SK-N-SH (cell line): Measurements from ENCODE around the gene G2E3. TPM values are rescaled to one million over a fixed set of nuclear protein-coding genes. Genes with fewer than 3 reads are reported as not detected.

Experiments used
- CTCF ChIA-PET: fragments of 300-600, 350-600 bp; formaldehyde crosslinking; extraction: SDS; loops from one replicate; lab custom pipeline; 2021; lab: Yijun Ruan, JAX
- POLR2A ChIA-PET: fragments of 350-600 bp; sonication (Branson Sonifier 250); formaldehyde crosslinking; extraction: SDS; loops from one replicate; lab custom pipeline; 2020; ENCODE audit warnings: antibody characterized with exemption, inconsistent platforms; lab: Yijun Ruan, JAX
- DNase-seq: peaks from one replicate; pipeline ENCODE4 v3.0.0; 2012
- H2AFZ ChIP-seq: fragments of 200-600 bp; sonication (generic); 2 replicates; pipeline ENCODE4 v1.8.1; 2016; ENCODE audit warnings: antibody characterized with exemption, mild to moderate bottlenecking, low read depth
- H3F3A ChIP-seq: fragments of 200-600 bp; sonication (generic); replicated peaks from 2 replicates; pipeline ENCODE3; 2016; ENCODE audit warnings: antibody characterized with exemption, mild to moderate bottlenecking; ENCODE audit not compliant: insufficient read depth
- H3K27ac ChIP-seq, 2 experiments: fragments of 200-500 bp in 1 of 2; fragments of 200-600 bp in 1 of 2; sonication (Bioruptor generic) in 1 of 2; sonication (generic), shearing (Covaris generic) in 1 of 2; 2 replicates each; pipeline versions ENCODE4 v1.5.1 to v1.6.1; 2014 to 2016; ENCODE audit warnings: low read depth in 2 of 2, inconsistent platforms in 1 of 2, low read length in 1 of 2, mild to moderate bottlenecking in 1 of 2, mixed read lengths in 1 of 2
- H3K27me3 ChIP-seq: fragments of 200-600 bp; sonication (generic), shearing (Covaris generic); 2 replicates; pipeline ENCODE4 v1.6.1; 2016; ENCODE audit warnings: mixed run types; ENCODE audit not compliant: insufficient read depth
- H3K36me3 ChIP-seq, 2 experiments: fragments of 200-500 bp in 1 of 2; fragments of 200-600 bp in 1 of 2; sonication (Bioruptor generic) in 1 of 2; sonication (generic) in 1 of 2; replicated peaks in 1 of 2; 2 replicates each; pipeline versions ENCODE3 to v1.5.1; 2014 to 2016; ENCODE audit warnings: low read length in 1 of 2, mild to moderate bottlenecking in 1 of 2; ENCODE audit not compliant: insufficient read depth in 2 of 2, control insufficient read depth in 1 of 2
- H3K4me1 ChIP-seq, 2 experiments: fragments of 200-500 bp in 1 of 2; fragments of 200-600 bp in 1 of 2; sonication (Bioruptor generic) in 1 of 2; sonication (generic), shearing (Covaris generic) in 1 of 2; 2 replicates each; pipeline versions ENCODE4 v1.5.1 to v1.6.1; 2014 to 2016; ENCODE audit warnings: low read depth in 1 of 2, low read length in 1 of 2, mixed run types in 1 of 2; ENCODE audit not compliant: insufficient read depth in 2 of 2, control insufficient read depth in 1 of 2
- H3K4me2 ChIP-seq: fragments of 200-600 bp; sonication (generic), shearing (Covaris generic); 2 replicates; pipeline ENCODE4 v1.6.1; 2017; ENCODE audit warnings: mixed run types
- H3K4me3 ChIP-seq, 2 experiments: fragments of 200-500 bp in 1 of 2; fragments of 200-600 bp in 1 of 2; sonication (Bioruptor generic) in 1 of 2; sonication (generic), shearing (Covaris generic) in 1 of 2; 2 replicates each; pipeline versions ENCODE4 v1.5.1 to v1.8.1; 2014 to 2016; ENCODE audit warnings: low read depth in 2 of 2, inconsistent platforms in 1 of 2, low read length in 1 of 2, mild to moderate bottlenecking in 1 of 2, mixed read lengths in 1 of 2, moderate library complexity in 1 of 2
- H3K79me2 ChIP-seq: fragments of 200-600 bp; sonication (generic); 2 replicates; pipeline ENCODE4 v1.8.1; 2017; ENCODE audit warnings: mild to moderate bottlenecking; ENCODE audit not compliant: insufficient read depth
- H3K9ac ChIP-seq: fragments of 200-600 bp; sonication (generic); 2 replicates; pipeline ENCODE4 v1.6.1; 2017; ENCODE audit warnings: mixed run types
- H3K9me2 ChIP-seq: fragments of 200-600 bp; sonication (generic); 2 replicates; pipeline ENCODE4 v1.6.1; 2017; ENCODE audit warnings: mixed run types
- H3K9me3 ChIP-seq: fragments of 200-600 bp; sonication (generic); 2 replicates; pipeline ENCODE4 v1.6.1; 2017; ENCODE audit warnings: mixed run types, mild to moderate bottlenecking, moderate library complexity
- H4K20me1 ChIP-seq: fragments of 200-600 bp; sonication (generic); 2 replicates; pipeline ENCODE4 v1.6.1; 2017; ENCODE audit warnings: mild to moderate bottlenecking, mixed run types; ENCODE audit not compliant: insufficient read depth
- CHD2 ChIP-seq: fragments of 150-350 bp; IDR thresholded peaks from 2 replicates; pipeline ENCODE4 v1.6.1; 2018; ENCODE audit warnings: low read length; ENCODE audit not compliant: partially characterized antibody
- CTCF ChIP-seq: fragments of 200-600 bp; sonication (generic); IDR thresholded peaks from 2 replicates; pipeline ENCODE4 v1.6.1; 2017; ENCODE audit warnings: antibody characterized with exemption, mild to moderate bottlenecking, moderate library complexity
- ELF1 ChIP-seq: IDR thresholded peaks from 2 replicates; pipeline ENCODE4 v1.4.0; 2012
- NFIC ChIP-seq: IDR thresholded peaks from 2 replicates; pipeline ENCODE4 v1.4.0; 2012; ENCODE audit warnings: borderline replicate concordance
- NRF1 ChIP-seq: IDR thresholded peaks from 2 replicates; pipeline ENCODE4 v1.6.1; 2012; ENCODE audit warnings: low read depth, mild to moderate bottlenecking, low read length
- POLR2AphosphoS5 ChIP-seq: IDR thresholded peaks from 2 replicates; pipeline ENCODE4 v1.6.1; 2012; ENCODE audit warnings: low read depth, low read length
- RAD21 ChIP-seq: IDR thresholded peaks from 2 replicates; pipeline ENCODE4 v1.6.1; 2012; ENCODE audit warnings: mild to moderate bottlenecking, low read length
- TEAD4 ChIP-seq: IDR thresholded peaks from 2 replicates; pipeline ENCODE4 v1.4.0; 2012; ENCODE audit warnings: mild to moderate bottlenecking, borderline replicate concordance; ENCODE audit not compliant: insufficient read depth
- WGBS: methylation state at CpG from one replicate; pipeline ENCODE4 v1.1.6; 2017; ENCODE audit warnings: low lambda C conversion rate; 5-methylcytosine and 5-hydroxymethylcytosine counted together
- polyA plus RNA-seq, 3 experiments: library from polyadenylated mRNA; depleted of rRNA; stranded (reverse); fragments of >200 nt; gene quantifications; 2 replicates each; pipeline ENCODE4 v1.2.3, GENCODE V29; 2012

G2E3 gene
- polyA plus RNA-seq, 1 of the 3 experiments (the other 2 are of a cell fraction) = 2.9 TPM

GRCh38 chr14:30608533-30609006 is 49.6 kb downstream of the G2E3 start:
- H3K9me3 ChIP-seq = no peaks in the 10 kb centered on the region
- peaks cover 10% of the 10 kb centered on the region; the same call in 1 of the 2 replicates for H3K79me2 ChIP-seq
- H3K9me2 ChIP-seq = no peaks in the 10 kb centered on the region
- H4K20me1 ChIP-seq = no peaks in the 10 kb centered on the region
- peaks cover 54 to 60% of the 10 kb centered on the region in 2 experiments for H3K36me3 ChIP-seq
- POLR2A ChIA-PET = no interaction called here
- 67% methylated on average over 5 of the region's 5 CpGs for WGBS
- no peak overlapping the region for H3K9ac ChIP-seq
- peak overlapping the region in 1 of 2 experiments; percentile 11; a peak in 1 of 4 replicates for H3K27ac ChIP-seq
- H3K27me3 ChIP-seq = no peaks in the 10 kb centered on the region
- CTCF ChIA-PET = interaction anchor here (0.7 to 1.3 kb wide), 2 partner anchors 13 to 417 kb away, joined by 3 read pairs; partner anchors contain the start of genes AP4S1 and SCFD1
- TF ChIP-seq ELF1 = no peak
- no peak for TF ChIP-seq TEAD4
- TF ChIP-seq POLR2AphosphoS5 = no peak
- TF ChIP-seq CTCF = peak; percentile 24; the same call in 1 of the 2 replicates
- no peak for TF ChIP-seq CHD2
- no peak for TF ChIP-seq RAD21
- TF ChIP-seq NRF1 = no peak
- DNase-seq = no peak
- peaks cover 8 to 11% of the 10 kb centered on the region in 2 experiments; a peak in 3 of 4 replicates for H3K4me1 ChIP-seq
- H3K4me2 ChIP-seq = no peak overlapping the region
- peaks cover 26% of the 10 kb centered on the region for H3F3A ChIP-seq
- no peak overlapping the region for H3K4me3 ChIP-seq
- no peak overlapping the region for H2AFZ ChIP-seq

GRCh38 chr14:30610787-30611343 is 51.9 kb downstream of the G2E3 start:
- TF ChIP-seq RAD21 = peak; percentile 57
- peak; percentile 75 for TF ChIP-seq NFIC
- no peak for TF ChIP-seq CHD2
- TF ChIP-seq CTCF = peak; percentile 51; the same call in 1 of the 2 replicates
- H2AFZ ChIP-seq = no peak overlapping the region
- peaks cover 8 to 11% of the 10 kb centered on the region in 2 experiments; a peak in 3 of 4 replicates for H3K4me1 ChIP-seq
- H3K27ac ChIP-seq = peak overlapping the region; percentile 23 to 68
- H3K79me2 ChIP-seq = peaks cover 13% of the 10 kb centered on the region; the same call in 1 of the 2 replicates
- ChIA-PET POLR2A (no interaction called here), CTCF (interaction anchor here (1.3 kb wide), 1 partner anchor 10 kb away, joined by 3 read pairs; no protein-coding TSS in a partner anchor)
- no peaks in the 10 kb centered on the region for H4K20me1 ChIP-seq
- DNase-seq = peak; percentile 27
- peak overlapping the region; percentile 5; the same call in 1 of the 2 replicates for H3K4me2 ChIP-seq
- H3K9me2 ChIP-seq = no peaks in the 10 kb centered on the region
- H3K9me3 ChIP-seq = no peaks in the 10 kb centered on the region
- H3F3A ChIP-seq = peaks cover 25% of the 10 kb centered on the region
- H3K36me3 ChIP-seq = peaks cover 50 to 69% of the 10 kb centered on the region in 2 experiments
- H3K4me3 ChIP-seq = no peak overlapping the region
- WGBS = 49% methylated on average over 6 of the region's 6 CpGs
- H3K9ac ChIP-seq = no peak overlapping the region
- no peaks in the 10 kb centered on the region for H3K27me3 ChIP-seq
